Stimulated activated CD4-positive, alpha-beta T cell treated with anti-CD3 and anti-CD28 coated beads, Interleukin-4, amount 100 ng/mL, for 24 hours (primary cell): ENCODE measurements around the gene RNF144A.

Experiments
- DNase-seq: peaks from one replicate; pipeline ENCODE4 v3.0.0-alpha.2; 2020

RNF144A gene

GRCh38 chr2:7053650-7054265 is 136.5 kb downstream of the RNF144A start:
- DNase-seq: no peak

- no peak for DNase-seq
Measured at GRCh38 chr2:7057865-7058400, 140.7 kb downstream of the RNF144A start.

- DNase-seq: no peak
Measured at GRCh38 chr2:7060156-7060555, 142.9 kb downstream of the RNF144A start.

- DNase-seq: no peak
Measured at GRCh38 chr2:7060631-7061449, 143.6 kb downstream of the RNF144A start.

- no peak for DNase-seq
Measured at GRCh38 chr2:7061450-7061789, 144.2 kb downstream of the RNF144A start.

GRCh38 chr2:7061921-7062320 is 144.7 kb downstream of the RNF144A start:
- DNase-seq: no peak

- no peak for DNase-seq
Measured at GRCh38 chr2:7063789-7064188, 146.6 kb downstream of the RNF144A start.

GRCh38 chr2:7068457-7068856 is 151.2 kb downstream of the RNF144A start:
- no peak for DNase-seq

- no peak for DNase-seq
Measured at GRCh38 chr2:7070483-7070882, 153.3 kb downstream of the RNF144A start.

GRCh38 chr2:7071154-7071553 is 153.9 kb downstream of the RNF144A start:
- no peak for DNase-seq

- DNase-seq: no peak
Measured at GRCh38 chr2:7071916-7072556, 154.8 kb downstream of the RNF144A start.

GRCh38 chr2:7073901-7074300 is 156.7 kb downstream of the RNF144A start:
- DNase-seq: no peak

- DNase-seq: no peak
Measured at GRCh38 chr2:7075834-7076233, 158.6 kb downstream of the RNF144A start.

GRCh38 chr2:7077660-7078267 is 160.6 kb downstream of the RNF144A start:
- no peak for DNase-seq

GRCh38 chr2:7083580-7084509 is 166.6 kb downstream of the RNF144A start:
- DNase-seq: no peak

- DNase-seq: no peak
Measured at GRCh38 chr2:7084601-7085000, 167.4 kb downstream of the RNF144A start.

GRCh38 chr2:7089284-7089683 is 172.1 kb downstream of the RNF144A start:
- DNase-seq: no peak

GRCh38 chr2:7089898-7090510 is 172.8 kb downstream of the RNF144A start:
- DNase-seq: no peak

- no peak for DNase-seq
Measured at GRCh38 chr2:7093376-7093775, 176.2 kb downstream of the RNF144A start.
